Lung (tissue), 13 donors: Measurements from ENCODE around the gene DYNC2LI1. TPM values are rescaled to one million over a fixed set of nuclear protein-coding genes. Genes with fewer than 3 reads are reported as not detected.

Experiments used
- ATAC-seq: fragments of 200-7000 bp; cut with Tn5 transposase; one replicate; pipeline ENCODE4 v1.9.1; 2020; ENCODE audit warnings: moderate number of reproducible peaks; ENCODE audit not compliant: insufficient read depth, low FRiP score
- DNase-seq, 3 donors: peaks; one replicate each; pipeline ENCODE4 v3.0.0-alpha.2; 2013 to 2017
- H3K27ac ChIP-seq, 2 donors: one replicate each; pipeline ENCODE4 v1.5.1; 2013; ENCODE audit warnings: mild to moderate bottlenecking in 2 of 2, moderate library complexity in 2 of 2, control low read depth in 1 of 2, inconsistent platforms in 1 of 2, low read depth in 1 of 2, low read length in 1 of 2
- H3K27me3 ChIP-seq, 3 donors: one replicate each; pipeline ENCODE4 v1.5.1; 2013; ENCODE audit warnings: low read length in 2 of 3; ENCODE audit not compliant: control insufficient read depth in 3 of 3, insufficient read depth in 3 of 3
- H3K36me3 ChIP-seq, 4 donors: one replicate each; pipeline ENCODE4 v1.5.1; 2013; ENCODE audit warnings: low read length in 4 of 4, mild to moderate bottlenecking in 1 of 4, moderate library complexity in 1 of 4; ENCODE audit not compliant: control insufficient read depth in 4 of 4, insufficient read depth in 4 of 4
- H3K4me1 ChIP-seq, 5 donors: one replicate each; pipeline ENCODE4 v1.5.1; 2013; ENCODE audit warnings: low read length in 5 of 5, mild to moderate bottlenecking in 2 of 5, moderate library complexity in 1 of 5; ENCODE audit not compliant: control insufficient read depth in 5 of 5, insufficient read depth in 5 of 5
- H3K4me3 ChIP-seq: one replicate; pipeline ENCODE4 v1.5.1; 2013; ENCODE audit warnings: mild to moderate bottlenecking, control low read depth, moderate library complexity
- H3K9ac ChIP-seq, 2 donors: one replicate each; pipeline ENCODE4 v1.5.1; 2013; ENCODE audit warnings: low read length in 2 of 2, control low read depth in 1 of 2; ENCODE audit not compliant: insufficient read depth in 1 of 2
- H3K9me3 ChIP-seq, 4 donors: one replicate each; pipeline ENCODE4 v1.5.1; 2013; ENCODE audit warnings: low read length in 3 of 4, mild to moderate bottlenecking in 1 of 4, moderate library complexity in 1 of 4; ENCODE audit not compliant: control insufficient read depth in 4 of 4, insufficient read depth in 3 of 4
- CTCF ChIP-seq: IDR thresholded peaks from 2 replicates; pipeline ENCODE4 v1.5.1; 2012; ENCODE audit warnings: mild to moderate bottlenecking; ENCODE audit errors: control extremely low read depth, extremely low read depth
- WGBS, 2 donors: extraction: QIAGEN DNeasy Blood & Tissue Kit; methylation state at CpG; one replicate each; pipeline ENCODE4 v1.1.7; 2013; 5-methylcytosine and 5-hydroxymethylcytosine counted together
- polyA plus RNA-seq, 2 donors: library from polyadenylated mRNA; stranded (reverse); fragments of 200-250 nt; gene quantifications; one replicate each; pipeline ENCODE4 v1.2.1, GENCODE V29; 2013
- small RNA-seq: library from RNA; depleted of rRNA; stranded (forward); fragments of <200 nt; gene quantifications from one replicate; pipeline ENCODE3, GENCODE V24; 2014; ENCODE audit warnings: low replicate concordance
- total RNA-seq, 2 donors: library from RNA; depleted of rRNA in 1 of 2; stranded (reverse); fragments of >200 nt in 1 of 2; gene quantifications; one replicate each; pipeline ENCODE4 v1.2.1, GENCODE V29; 2014 to 2021
- donor health status: control.
- donor health status: control.
- donor health status: Bipolar disorder and iron deficiency.
- donor health status: healthy.
- donor health status: DM: yes; HTN: yes; CAD: no.

Gene DYNC2LI1
- total and polyA plus RNA-seq, 4 donors, result 15.4 to 99.7 (median 24.9) TPM

- peaks cover 0 to 15% (median 0%) of the 10 kb centered on the region in 3 donors for H3K27me3 ChIP-seq
- 84 to 89% methylated on average over 2 of the region's 2 CpGs for WGBS, 2 donors
- H3K9me3 ChIP-seq, result no peaks in the 10 kb centered on the region
- H3K4me1 ChIP-seq, result no peaks in the 10 kb centered on the region
- no peak overlapping the region for H3K4me3 ChIP-seq
- no peaks in the 10 kb centered on the region for H3K36me3 ChIP-seq
- no peak overlapping the region for H3K9ac ChIP-seq
- no peak for DNase-seq
- no peak overlapping the region for H3K27ac ChIP-seq
- no peak for TF ChIP-seq CTCF
- ATAC-seq, result no peak
Measured at GRCh38 chr2:43855292-43855691, 81.5 kb downstream of the DYNC2LI1 start.

Small RNA genes within 50 kb of the gene (small RNA-seq; reads per million reads assigned to genes)
- not detected for gene RN7SKP66

Other genes with a start within 250 kb of the DYNC2LI1 start
- gene THADA, start 178.0 kb upstream of the DYNC2LI1 start, total RNA-seq, result 10 to 100 TPM; 35.9 to 72.5 TPM
- 10 to 100 TPM; 11.3 to 14.5 TPM for gene THADA, start 178.0 kb upstream of the DYNC2LI1 start, polyA plus RNA-seq
- 100 to 1,000 TPM in 1 of 2 donors, 10 to 100 TPM in 1; 26.9 to 311 TPM for gene PLEKHH2, start 136.8 kb upstream of the DYNC2LI1 start, total RNA-seq
- 1 to 10 TPM; 2.5 to 9.7 TPM for gene PLEKHH2, start 136.8 kb upstream of the DYNC2LI1 start, polyA plus RNA-seq
- 1 to 10 TPM in 1 of 2 donors, under 1 TPM in 1; 0.40 to 1.4 TPM for gene C1GALT1C1L, start 97.6 kb upstream of the DYNC2LI1 start, total RNA-seq
- gene C1GALT1C1L, start 97.6 kb upstream of the DYNC2LI1 start, polyA plus RNA-seq, result under 1 TPM; 0.39 to 0.61 TPM
- gene ABCG5, start 64.8 kb downstream of the DYNC2LI1 start, total RNA-seq, result under 1 TPM in 1 of 2 donors, not detected in 1; 0.09 TPM
- gene ABCG5, start 64.8 kb downstream of the DYNC2LI1 start, polyA plus RNA-seq, result not detected
- gene ABCG8, start 64.9 kb downstream of the DYNC2LI1 start, total RNA-seq, result under 1 TPM in 1 of 2 donors, not detected in 1; 0.80 TPM
- not detected for gene ABCG8, start 64.9 kb downstream of the DYNC2LI1 start, polyA plus RNA-seq
- 10 to 100 TPM; 63.3 to 96.6 TPM for gene LRPPRC, start 221.9 kb downstream of the DYNC2LI1 start, total RNA-seq
- gene LRPPRC, start 221.9 kb downstream of the DYNC2LI1 start, polyA plus RNA-seq, result 10 to 100 TPM; 29.5 to 34.0 TPM